ENCODE measurements around the gene PDK4.
"Not testable (repeated sequence)": the region's sequence is repeated elsewhere in the genome, so short reads cannot be mapped to it uniquely, and the experiment has no call there.

PDK4 gene

DNA sequence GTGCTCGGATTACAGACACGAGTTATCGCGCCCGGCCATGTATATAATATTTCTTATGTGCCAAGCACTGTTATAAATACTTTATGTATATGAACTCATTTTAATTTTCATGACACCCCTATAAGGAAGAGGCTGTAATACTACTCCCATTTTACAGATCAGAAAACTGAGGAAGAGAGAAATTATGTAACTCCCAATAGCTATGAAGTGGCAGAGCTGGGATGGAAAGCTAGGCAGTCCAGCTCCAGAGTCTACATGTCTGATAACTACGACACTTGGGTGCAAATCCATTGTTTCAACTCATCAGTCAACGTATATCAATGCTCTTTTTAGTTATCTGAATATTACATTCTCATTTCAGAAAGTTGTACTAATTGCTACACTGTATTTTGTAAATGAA, 17.0 kb downstream of the PDK4 start:
- DNase-seq = no peak
- H3K36me3 Mint-ChIP-seq (ENCODE audit: insufficient read depth) = peaks cover 4% of the 10 kb centered on the region
- no peak overlapping the region for H3K27ac Mint-ChIP-seq
- H3K4me1 Mint-ChIP-seq (ENCODE audit: low read depth in 2 of 2) = no peaks in the 10 kb centered on the region
- H3K4me3 Mint-ChIP-seq = no peak overlapping the region
- H3K9me3 Mint-ChIP-seq = peaks cover 0 to 5% of the 10 kb centered on the region in 2 donors
- H3K27me3 Mint-ChIP-seq = peaks cover 0 to 9% of the 10 kb centered on the region in 2 donors
- no peak for ATAC-seq (replicated peaks)

DNA sequence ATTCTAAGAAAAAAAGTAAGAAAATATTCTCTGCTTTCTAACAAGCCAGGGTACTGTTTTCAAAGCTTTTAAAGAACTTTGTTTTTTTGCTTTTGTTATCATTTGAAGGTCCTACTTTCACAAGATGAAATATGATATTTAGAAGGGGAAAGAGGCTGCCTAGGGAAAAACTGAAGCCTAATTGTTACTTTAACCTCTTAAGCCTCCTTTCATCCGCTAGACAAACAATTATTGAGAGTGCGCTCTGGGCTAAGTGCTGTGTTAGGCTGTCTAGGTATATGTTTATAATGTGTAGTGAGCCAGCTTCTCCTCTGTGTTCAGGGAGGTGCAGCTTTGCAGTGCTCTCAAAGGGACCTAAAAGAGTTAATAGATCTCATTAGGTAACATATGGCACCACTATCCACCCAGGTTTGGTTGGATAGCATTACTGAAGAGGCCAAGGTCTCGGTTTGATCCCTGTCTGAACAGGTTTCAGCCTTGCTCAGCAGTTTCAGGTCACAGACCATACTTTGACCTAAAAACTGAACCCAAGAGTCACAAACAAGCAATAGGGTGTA, 17.9 kb downstream of the PDK4 start:
- DNase-seq (no peak), ATAC-seq (replicated peaks) (no peak)
- H3K9me3 Mint-ChIP-seq = peaks cover 0 to 5% of the 10 kb centered on the region in 2 donors
- H3K27me3 Mint-ChIP-seq = peaks cover 0 to 9% of the 10 kb centered on the region in 2 donors
- H3K4me3 Mint-ChIP-seq = no peak overlapping the region
- no peak overlapping the region for H3K27ac Mint-ChIP-seq
- no peaks in the 10 kb centered on the region for H3K4me1 Mint-ChIP-seq (ENCODE audit: low read depth in 2 of 2)
- peaks cover 4% of the 10 kb centered on the region for H3K36me3 Mint-ChIP-seq (ENCODE audit: insufficient read depth)

DNA sequence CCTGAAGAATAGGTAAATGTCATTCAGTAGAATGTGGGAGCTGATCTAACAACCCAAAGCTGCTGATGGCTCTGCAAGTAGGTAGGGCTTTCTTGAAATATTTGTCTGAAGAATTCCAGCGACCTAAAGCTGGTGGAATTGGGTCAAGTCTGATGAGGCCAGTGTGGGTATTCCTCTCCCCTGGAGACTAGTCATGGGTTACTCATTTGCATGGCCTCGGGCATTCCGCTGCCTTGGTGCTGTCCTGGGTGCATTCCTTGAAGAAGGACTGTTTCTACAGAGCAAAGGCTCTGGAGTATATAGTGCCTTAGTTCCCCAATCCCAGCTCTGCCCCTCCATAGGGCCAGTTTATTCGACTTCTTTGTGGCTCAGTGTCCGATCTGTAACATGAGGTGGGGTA, 19.2 kb downstream of the PDK4 start:
- no peaks in the 10 kb centered on the region for H3K4me1 Mint-ChIP-seq (ENCODE audit: low read depth in 2 of 2)
- peaks cover 0 to 9% of the 10 kb centered on the region in 2 donors for H3K27me3 Mint-ChIP-seq
- ATAC-seq (replicated peaks) (no peak), DNase-seq (no peak)
- H3K4me3 Mint-ChIP-seq = no peak overlapping the region
- H3K36me3 Mint-ChIP-seq (ENCODE audit: insufficient read depth) = peaks cover 4% of the 10 kb centered on the region
- H3K9me3 Mint-ChIP-seq = peaks cover 0 to 5% of the 10 kb centered on the region in 2 donors
- H3K27ac Mint-ChIP-seq = no peak overlapping the region

DNA sequence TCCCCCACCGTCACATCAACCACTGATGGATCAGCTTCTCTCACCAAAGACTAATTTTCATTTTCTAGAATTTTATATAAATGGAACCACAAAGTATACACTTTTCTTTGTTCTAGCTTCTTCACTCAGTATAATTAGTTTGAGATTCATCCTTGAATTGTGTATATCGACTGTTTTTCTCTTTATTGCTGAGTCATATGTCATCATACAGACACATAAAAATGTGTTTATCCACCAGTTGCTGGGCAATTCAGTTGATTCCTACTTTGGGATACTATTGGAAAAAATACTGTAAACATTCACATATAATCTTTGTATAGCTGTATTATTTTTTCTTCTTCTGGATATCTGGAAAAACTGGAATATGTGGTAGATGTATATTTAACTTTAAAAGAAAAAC, 26.6 kb downstream of the PDK4 start:
- Mint-ChIP-seq H3K27me3 (no peaks in the 10 kb centered on the region), H3K4me3 (no peak overlapping the region), H3K27ac (no peak overlapping the region), H3K4me1 (ENCODE audit: low read depth in 2 of 2) (no peaks in the 10 kb centered on the region), H3K36me3 (ENCODE audit: insufficient read depth) (no peaks in the 10 kb centered on the region), H3K9me3 (no peaks in the 10 kb centered on the region)
- no peak for ATAC-seq (replicated peaks)
- no peak for DNase-seq

DNA sequence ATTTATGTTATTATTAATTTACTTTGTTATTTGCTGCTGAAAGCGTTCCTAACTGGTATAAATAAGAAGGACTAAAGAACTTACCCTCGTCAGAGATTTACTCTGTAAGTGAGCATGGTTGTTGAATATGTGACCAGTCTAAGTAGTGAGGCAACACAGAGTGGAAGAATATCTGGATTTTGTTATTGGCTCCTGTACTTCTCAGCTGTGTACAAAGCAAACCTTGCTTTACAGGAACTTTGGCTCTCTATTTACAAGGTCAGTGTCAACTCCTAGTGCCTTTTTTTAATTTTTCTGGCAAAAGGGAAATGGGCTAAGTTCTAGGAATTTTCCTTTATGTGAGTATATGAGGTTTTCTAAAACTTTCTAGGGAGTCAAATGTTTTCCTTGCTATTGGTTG, 35.6 kb downstream of the PDK4 start:
- Mint-ChIP-seq H3K36me3 (ENCODE audit: insufficient read depth) (no peaks in the 10 kb centered on the region), H3K27me3 (peaks cover 5 to 7% of the 10 kb centered on the region in 2 donors)
- no peak for ATAC-seq (replicated peaks)

DNA sequence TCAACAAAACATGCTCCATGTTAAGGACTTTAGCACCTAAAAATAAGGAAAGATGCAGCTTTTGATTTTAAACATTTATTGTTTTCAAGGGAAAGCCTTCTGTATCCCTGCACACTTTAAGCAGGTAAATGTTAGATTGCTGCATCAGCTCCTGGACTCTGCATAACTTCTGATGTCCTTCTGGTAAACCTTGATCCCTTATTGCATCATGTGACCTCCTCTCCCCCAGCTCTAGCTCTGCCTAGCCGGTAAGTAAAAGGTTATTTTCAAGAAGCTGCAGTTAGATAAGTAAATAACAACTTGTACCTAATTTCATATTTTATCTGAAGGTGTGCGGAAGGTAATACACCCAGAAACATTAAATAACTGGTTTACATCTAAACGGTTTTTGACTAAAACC, 37.5 kb downstream of the PDK4 start:
- H3K4me3 Mint-ChIP-seq = no peak overlapping the region
- H3K27ac Mint-ChIP-seq = no peak overlapping the region

More for the DNA sequence above, 35.6 kb downstream of the PDK4 start:
- Mint-ChIP-seq H3K27ac (no peak overlapping the region), H3K4me3 (no peak overlapping the region), H3K4me1 (ENCODE audit: low read depth in 2 of 2) (no peaks in the 10 kb centered on the region), H3K9me3 (no peaks in the 10 kb centered on the region)
- DNase-seq = no peak

DNA sequence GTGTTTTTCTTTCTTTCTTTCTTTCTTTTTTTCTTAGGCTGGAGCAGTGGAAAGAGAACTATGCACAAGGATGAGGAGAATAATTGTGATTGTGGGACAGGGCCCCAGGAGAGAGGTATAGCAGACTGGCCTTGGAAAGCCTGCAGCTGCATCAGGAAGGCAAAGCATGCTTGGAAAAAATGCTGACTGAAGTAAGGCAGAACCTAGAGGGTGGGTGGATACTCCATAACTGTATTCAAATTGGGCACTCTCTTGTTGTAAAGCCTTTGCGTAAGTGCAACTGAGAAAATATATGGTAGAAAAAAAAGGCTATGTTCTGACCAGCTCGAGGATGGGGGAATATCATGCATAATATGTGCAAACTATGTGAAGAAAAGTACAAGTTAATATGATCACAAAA, 39.5 kb downstream of the PDK4 start:
- Mint-ChIP-seq H3K36me3 (ENCODE audit: insufficient read depth) (no peaks in the 10 kb centered on the region), H3K9me3 (no peaks in the 10 kb centered on the region), H3K4me1 (ENCODE audit: low read depth in 2 of 2) (no peaks in the 10 kb centered on the region), H3K27me3 (peaks cover 8 to 17% of the 10 kb centered on the region in 2 donors), H3K4me3 (no peak overlapping the region), H3K27ac (no peak overlapping the region)
- DNase-seq (no peak), ATAC-seq (replicated peaks) (no peak)

More for the DNA sequence above, 37.5 kb downstream of the PDK4 start:
- no peaks in the 10 kb centered on the region for H3K9me3 Mint-ChIP-seq
- peaks cover 5 to 11% of the 10 kb centered on the region in 2 donors for H3K27me3 Mint-ChIP-seq
- no peaks in the 10 kb centered on the region for H3K4me1 Mint-ChIP-seq (ENCODE audit: low read depth in 2 of 2)
- DNase-seq (no peak), ATAC-seq (replicated peaks) (no peak)
- H3K36me3 Mint-ChIP-seq (ENCODE audit: insufficient read depth) = no peaks in the 10 kb centered on the region

DNA sequence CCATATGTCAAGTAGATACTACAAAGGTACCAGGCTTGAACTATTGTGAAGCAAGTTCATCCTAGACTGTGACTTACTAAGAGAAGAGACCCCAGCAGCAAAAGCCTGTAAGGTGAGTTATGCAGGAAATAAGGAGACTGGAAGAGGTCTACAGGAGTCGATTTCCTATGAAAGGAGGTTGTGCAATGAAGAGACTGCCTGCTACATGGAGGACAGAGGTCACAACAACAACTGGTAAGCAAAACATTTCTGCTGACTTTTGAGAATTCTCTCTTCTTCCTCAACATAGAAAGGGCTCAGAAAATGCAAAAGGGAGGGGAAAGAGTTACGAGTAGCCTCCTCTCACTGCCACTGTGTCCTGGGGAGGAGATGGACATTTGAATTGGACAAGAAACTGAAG, 42.4 kb downstream of the PDK4 start:
- Mint-ChIP-seq H3K4me3 (no peak overlapping the region), H3K27ac (no peak overlapping the region), H3K27me3 (peaks cover 9 to 12% of the 10 kb centered on the region in 2 donors), H3K36me3 (ENCODE audit: insufficient read depth) (no peaks in the 10 kb centered on the region), H3K9me3 (no peaks in the 10 kb centered on the region), H3K4me1 (ENCODE audit: low read depth in 2 of 2) (no peaks in the 10 kb centered on the region)
- ATAC-seq (replicated peaks) (no peak), DNase-seq (no peak)

DNA sequence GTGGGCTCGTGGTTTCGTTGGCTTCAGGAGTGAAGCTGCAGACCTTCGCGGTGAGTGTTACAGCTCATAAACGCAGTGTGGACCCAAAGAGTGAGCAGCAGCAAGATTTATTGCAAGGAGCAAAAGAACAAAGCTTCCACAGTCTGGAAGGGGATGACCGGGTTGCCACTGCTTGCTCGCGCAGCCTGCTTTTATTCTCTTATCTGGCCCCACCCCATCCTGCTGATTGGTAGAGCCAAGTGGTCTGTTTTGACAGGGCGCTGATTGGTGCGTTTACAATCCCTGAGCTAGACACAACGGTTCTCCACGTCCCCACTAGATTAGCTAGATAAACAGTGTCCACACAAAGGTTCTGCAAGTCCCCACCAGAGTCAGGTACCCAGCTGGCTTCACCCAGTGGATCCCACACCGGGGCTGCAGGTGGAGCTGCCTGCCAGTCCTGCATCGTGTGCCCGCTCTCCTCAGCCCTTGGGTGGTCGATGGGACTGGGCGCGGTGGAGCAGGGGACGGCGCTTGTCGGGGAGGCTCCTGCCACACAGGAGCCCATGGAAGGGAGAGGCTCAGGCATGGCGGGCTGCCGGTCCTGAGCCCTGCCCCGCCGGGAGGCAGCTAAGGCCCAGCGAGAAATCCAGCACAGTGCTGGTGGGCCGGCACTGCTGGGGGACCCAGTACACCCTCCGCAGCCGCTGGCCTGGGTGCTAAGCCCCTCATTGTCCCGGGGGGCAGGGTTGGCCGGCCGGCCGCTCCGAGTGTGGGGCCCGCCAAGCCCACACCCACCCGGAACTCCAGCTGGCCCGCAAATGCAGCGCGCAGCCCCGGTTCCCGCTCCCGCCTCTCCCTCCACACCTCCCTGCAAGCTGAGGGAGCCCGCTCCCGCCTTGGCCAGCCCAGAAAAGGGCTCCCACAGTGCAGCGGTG, 44.0 kb downstream of the PDK4 start:
- not testable (repeated sequence) for H3K9me3 Mint-ChIP-seq; ATAC-seq (replicated peaks); H3K4me3 Mint-ChIP-seq; DNase-seq; H3K36me3 Mint-ChIP-seq (ENCODE audit: insufficient read depth); H3K27ac Mint-ChIP-seq; H3K4me1 Mint-ChIP-seq (ENCODE audit: low read depth in 2 of 2)
- H3K27me3 Mint-ChIP-seq = peaks cover 9 to 12% of the 10 kb centered on the region in 2 donors

DNA sequence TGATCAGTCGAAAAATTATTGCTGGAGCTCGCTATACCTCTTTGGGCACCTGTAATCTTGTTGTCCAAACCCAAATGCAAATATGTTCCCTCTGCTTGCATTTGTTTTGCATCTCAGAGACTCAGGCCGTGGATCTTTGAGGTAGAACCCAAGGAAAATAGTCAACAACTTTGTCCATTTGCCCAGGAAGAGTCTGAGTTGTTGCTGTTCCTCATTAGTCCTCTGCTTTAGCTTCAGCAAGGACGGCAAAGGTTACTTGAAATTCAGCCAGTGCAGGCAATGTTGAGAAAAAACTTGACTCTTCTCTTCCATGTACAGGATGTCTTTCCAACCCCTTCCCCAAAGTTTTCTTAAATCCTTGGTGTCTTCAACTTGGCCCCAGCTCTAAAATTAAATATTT, 45.8 kb downstream of the PDK4 start:
- H3K27ac Mint-ChIP-seq = no peak overlapping the region
- no peaks in the 10 kb centered on the region for H3K9me3 Mint-ChIP-seq
- H3K36me3 Mint-ChIP-seq (ENCODE audit: insufficient read depth) = no peaks in the 10 kb centered on the region
- H3K4me1 Mint-ChIP-seq (ENCODE audit: low read depth in 2 of 2) = no peaks in the 10 kb centered on the region
- no peak for ATAC-seq (replicated peaks)
- no peak for DNase-seq
- H3K4me3 Mint-ChIP-seq = no peak overlapping the region
- peaks cover 9 to 12% of the 10 kb centered on the region in 2 donors for H3K27me3 Mint-ChIP-seq

DNA sequence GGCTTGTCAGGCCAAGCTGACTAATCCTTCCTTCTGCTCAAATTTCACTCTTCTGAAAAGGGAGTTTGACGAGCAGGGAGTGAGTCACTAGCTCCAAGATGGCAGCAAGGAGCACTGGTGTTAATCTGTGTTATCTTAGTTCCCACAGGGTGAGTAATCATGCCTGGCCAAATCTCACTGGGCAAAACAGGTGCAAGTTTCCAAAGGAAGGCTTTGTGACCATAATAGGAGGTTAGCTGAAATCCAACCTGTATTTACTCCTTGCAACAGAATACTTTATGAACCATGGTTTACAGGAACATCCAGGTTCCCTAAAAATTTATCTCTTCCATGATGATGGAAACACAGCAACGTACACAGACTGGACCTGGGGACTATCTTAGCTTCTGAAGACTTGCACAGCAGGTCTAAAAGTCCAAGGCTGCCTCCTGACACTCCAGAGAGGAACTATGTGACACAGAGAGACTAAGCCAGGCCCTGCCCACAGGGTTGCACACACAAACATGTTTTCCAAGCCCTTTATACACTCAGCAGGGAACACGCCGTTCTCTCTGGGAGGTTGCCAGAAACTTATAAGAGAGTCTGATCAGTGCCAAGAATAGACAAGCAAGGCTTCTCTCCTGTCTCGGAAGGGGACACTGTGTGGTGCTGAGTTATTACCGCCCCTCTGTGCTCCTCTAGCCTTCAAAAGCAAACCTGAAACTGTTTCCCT, 46.3 kb downstream of the PDK4 start:
- Mint-ChIP-seq H3K36me3 (ENCODE audit: insufficient read depth) (no peaks in the 10 kb centered on the region), H3K27me3 (peaks cover 9 to 12% of the 10 kb centered on the region in 2 donors), H3K4me3 (no peak overlapping the region), H3K27ac (no peak overlapping the region), H3K9me3 (no peaks in the 10 kb centered on the region), H3K4me1 (ENCODE audit: low read depth in 2 of 2) (no peaks in the 10 kb centered on the region)
- no peak for ATAC-seq (replicated peaks)
- no peak for DNase-seq

DNA sequence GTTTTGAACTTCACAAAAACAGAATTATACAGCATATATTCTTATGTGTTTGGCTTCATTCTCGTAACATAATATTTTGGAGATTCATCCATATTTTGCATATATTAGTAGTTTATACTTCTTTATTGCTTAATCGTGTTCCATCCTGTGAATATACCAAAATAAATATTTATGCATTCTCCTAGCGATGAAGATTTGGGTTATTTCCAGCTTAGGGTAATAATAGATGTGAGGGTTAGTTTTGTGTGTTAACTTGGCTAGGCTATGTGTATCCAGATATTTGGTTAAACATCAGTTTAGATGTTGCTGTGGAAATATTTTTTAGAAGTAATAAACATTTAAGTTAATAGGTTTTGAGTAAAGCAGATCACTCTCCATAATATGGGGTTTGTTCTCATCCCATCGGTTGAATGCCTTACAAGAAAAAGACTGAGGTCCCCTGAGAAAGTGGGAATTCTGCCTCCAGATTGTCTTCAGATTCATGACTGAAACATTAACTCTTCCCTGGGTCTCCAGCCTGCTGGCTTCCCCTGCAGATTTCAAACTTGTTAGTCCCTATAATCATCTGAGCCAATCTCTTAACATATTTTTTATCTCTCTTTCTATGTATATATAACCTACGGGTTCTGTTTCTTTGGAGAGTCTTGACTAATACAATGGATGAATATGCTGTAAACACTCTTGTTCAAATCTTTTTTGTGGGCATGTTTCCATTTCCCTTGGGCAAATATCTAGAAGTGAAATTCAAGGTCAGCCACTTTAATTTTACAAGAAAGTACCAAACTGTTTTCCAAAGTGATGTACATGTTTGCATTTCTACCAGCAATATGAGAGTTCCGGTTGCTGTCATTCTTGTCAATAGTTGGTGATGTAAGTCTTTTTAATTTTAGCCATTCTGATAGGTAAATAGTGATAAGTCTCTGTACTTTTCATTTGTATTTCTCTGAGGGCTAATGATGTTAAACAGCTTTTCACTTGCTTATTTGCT, 48.7 kb downstream of the PDK4 start:
- Mint-ChIP-seq H3K4me3 (no peak overlapping the region), H3K9me3 (no peaks in the 10 kb centered on the region), H3K27ac (no peak overlapping the region), H3K4me1 (ENCODE audit: low read depth in 2 of 2) (no peaks in the 10 kb centered on the region), H3K27me3 (peaks cover 0 to 17% of the 10 kb centered on the region in 2 donors), H3K36me3 (ENCODE audit: insufficient read depth) (no peaks in the 10 kb centered on the region)
- ATAC-seq (replicated peaks) = no peak
- no peak for DNase-seq

DNA sequence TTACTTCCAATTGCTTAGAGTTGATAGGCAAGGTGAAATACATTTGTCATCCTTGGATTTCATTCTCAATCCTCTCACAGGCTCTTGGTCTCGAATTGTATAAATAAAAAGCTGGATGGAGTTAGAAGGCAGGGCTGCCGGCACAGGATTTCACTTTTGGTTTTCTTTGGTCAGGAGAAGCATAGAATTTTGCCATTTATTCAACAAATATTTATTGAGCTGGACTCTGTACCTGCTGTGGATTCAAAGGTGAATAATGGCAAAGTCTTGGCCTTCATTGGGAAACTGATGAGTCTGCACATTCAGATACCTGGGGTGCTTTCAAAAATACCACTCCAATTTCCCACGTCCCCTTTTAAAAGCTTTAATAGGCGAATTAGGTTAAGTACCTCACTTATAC, 49.7 kb downstream of the PDK4 start:
- Mint-ChIP-seq H3K4me1 (ENCODE audit: low read depth in 2 of 2) (no peaks in the 10 kb centered on the region), H3K4me3 (no peak overlapping the region), H3K27me3 (peaks cover 0 to 16% of the 10 kb centered on the region in 2 donors), H3K36me3 (ENCODE audit: insufficient read depth) (no peaks in the 10 kb centered on the region), H3K27ac (no peak overlapping the region), H3K9me3 (no peaks in the 10 kb centered on the region)
- DNase-seq (no peak), ATAC-seq (replicated peaks) (no peak)
